ENCODE measurements around the gene CLNK. TPM values are rescaled to one million over a fixed set of nuclear protein-coding genes. Genes with fewer than 3 reads are reported as not detected.

Gene CLNK
- polyA plus RNA-seq, 2 of the 4 experiments (the other 2 are of a cell fraction) = not detected

- TF ChIP-seq BHLHE40 (IDR thresholded peaks at IDR 0.05; ENCODE audit: low read depth, low read length) (no peak), MYC (IDR thresholded peaks at IDR 0.05; ENCODE audit: borderline replicate concordance, low read length) (no peak), HOXB5 (CRISPR knock-in tag; IDR thresholded peaks at IDR 0.05) (no peak)
- H3K9me3 ChIP-seq = no peaks in the 10 kb centered on the region
- ATAC-seq (no peak), DNase-seq (ENCODE audit: low read depth in 1 of 2, low spot score in 1 of 2) (no peak), FAIRE-seq (no peak)
- H3K4me3 ChIP-seq = no peak overlapping the region
- POLR2A ChIA-PET = no interaction called here
- no peak overlapping the region for H3K27ac ChIP-seq
- 29% methylated on average over 4 of the region's 4 CpGs for WGBS (ENCODE audit: missing lambda C conversion rate)
- CTCF ChIA-PET = no interaction called here
- no peaks in the 10 kb centered on the region for H3K4me1 ChIP-seq
- no peak overlapping the region for H3K4me2 ChIP-seq
These were observed 85.0 kb downstream of the CLNK start for GRCh38 chr4:10599574-10599973.

GRCh38 chr4:10598829-10599228 is 85.7 kb downstream of the CLNK start:
- no peak for ATAC-seq
- ChIA-PET POLR2A (no interaction called here), CTCF (interaction anchor here (1.2 kb wide), 1 partner anchor 9 kb away, joined by 4 read pairs; no protein-coding TSS in a partner anchor)
- Histone ChIP-seq H3K4me3 (no peak overlapping the region), H3K4me1 (no peaks in the 10 kb centered on the region), H3K9me3 (no peaks in the 10 kb centered on the region), H3K27ac (no peak overlapping the region), H3K4me2 (no peak overlapping the region)
- no peak for FAIRE-seq
- WGBS (ENCODE audit: missing lambda C conversion rate) = 31% methylated on average over 6 of the region's 6 CpGs
- TF ChIP-seq PHF8 (IDR thresholded peaks at IDR 0.05; ENCODE audit: borderline replicate concordance, low read depth) = no peak
- TF ChIP-seq, protein P1, sequence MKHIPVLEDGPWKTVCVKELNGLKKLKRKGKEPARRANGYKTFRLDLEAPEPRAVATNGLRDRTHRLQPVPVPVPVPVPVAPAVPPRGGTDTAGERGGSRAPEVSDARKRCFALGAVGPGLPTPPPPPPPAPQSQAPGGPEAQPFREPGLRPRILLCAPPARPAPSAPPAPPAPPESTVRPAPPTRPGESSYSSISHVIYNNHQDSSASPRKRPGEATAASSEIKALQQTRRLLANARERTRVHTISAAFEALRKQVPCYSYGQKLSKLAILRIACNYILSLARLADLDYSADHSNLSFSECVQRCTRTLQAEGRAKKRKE (CRISPR knock-in tag; IDR thresholded peaks at IDR 0.05; ENCODE audit: low read depth) = no peak
- TF ChIP-seq, protein P2, sequence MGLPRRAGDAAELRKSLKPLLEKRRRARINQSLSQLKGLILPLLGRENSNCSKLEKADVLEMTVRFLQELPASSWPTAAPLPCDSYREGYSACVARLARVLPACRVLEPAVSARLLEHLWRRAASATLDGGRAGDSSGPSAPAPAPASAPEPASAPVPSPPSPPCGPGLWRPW (IDR thresholded peaks at IDR 0.05) = no peak
- TF ChIP-seq CHD4 (IDR thresholded peaks at IDR 0.05; ENCODE audit: borderline replicate concordance) = no peak
- TF ChIP-seq, protein P3, sequence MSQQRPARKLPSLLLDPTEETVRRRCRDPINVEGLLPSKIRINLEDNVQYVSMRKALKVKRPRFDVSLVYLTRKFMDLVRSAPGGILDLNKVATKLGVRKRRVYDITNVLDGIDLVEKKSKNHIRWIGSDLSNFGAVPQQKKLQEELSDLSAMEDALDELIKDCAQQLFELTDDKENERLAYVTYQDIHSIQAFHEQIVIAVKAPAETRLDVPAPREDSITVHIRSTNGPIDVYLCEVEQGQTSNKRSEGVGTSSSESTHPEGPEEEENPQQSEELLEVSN (IDR thresholded peaks at IDR 0.05; ENCODE audit: borderline replicate concordance, low read depth) = no peak
- no peak for TF ChIP-seq CTCF (IDR thresholded peaks at IDR 0.05)
- TF ChIP-seq TP53 (CRISPR knock-in tag; IDR thresholded peaks at IDR 0.05) = no peak
- DNase-seq (ENCODE audit: low read depth in 1 of 2, low spot score in 1 of 2) = no peak

- DNase-seq (ENCODE audit: low read depth in 1 of 2, low spot score in 1 of 2) (no peak), FAIRE-seq (no peak), ATAC-seq (no peak)
- H3K27ac ChIP-seq = no peak overlapping the region
- no peak overlapping the region for H3K4me2 ChIP-seq
- ChIA-PET POLR2A (no interaction called here), CTCF (no interaction called here)
- no peak overlapping the region for H3K4me3 ChIP-seq
- TF ChIP-seq, protein P1 (CRISPR knock-in tag; IDR thresholded peaks at IDR 0.05; ENCODE audit: low read depth) = no peak
- no peak for TF ChIP-seq POLR2A (IDR thresholded peaks at IDR 0.05; ENCODE audit: low read length)
- TF ChIP-seq TP53 (CRISPR knock-in tag; IDR thresholded peaks at IDR 0.05) = no peak
- TF ChIP-seq EP300 (IDR thresholded peaks at IDR 0.05) = no peak
- TF ChIP-seq ZFP36 (IDR thresholded peaks at IDR 0.05; ENCODE audit: borderline replicate concordance, partially characterized antibody) = no peak
- no peak for TF ChIP-seq RAD21 (conservative IDR thresholded peaks at IDR 0.05 in 1 of 2, IDR thresholded peaks at IDR 0.05 in 1 of 2)
- TF ChIP-seq CTCF (IDR thresholded peaks at IDR 0.05) = no peak
- no peak for TF ChIP-seq ESRRA (IDR thresholded peaks at IDR 0.05; ENCODE audit: borderline replicate concordance, low read length)
- TF ChIP-seq ZC3H11A (IDR thresholded peaks at IDR 0.05) = no peak
- TF ChIP-seq RFX5 (IDR thresholded peaks at IDR 0.05) = no peak
- TF ChIP-seq KDM5A (IDR thresholded peaks at IDR 0.05) = no peak
- TF ChIP-seq RNF2 (IDR thresholded peaks at IDR 0.05; ENCODE audit: borderline replicate concordance, low read depth) = no peak
- no peaks in the 10 kb centered on the region for H3K9me3 ChIP-seq
- 29% methylated on average over 2 of the region's 2 CpGs for WGBS (ENCODE audit: missing lambda C conversion rate)
- H3K4me1 ChIP-seq = no peaks in the 10 kb centered on the region
These were observed 87.8 kb downstream of the CLNK start for GRCh38 chr4:10596586-10597290.
